UCSD-AML1 (cell line): ENCODE results near the gene AP1S3.
"Not testable (repeated sequence)": the region's sequence is repeated elsewhere in the genome, so short reads cannot be mapped to it uniquely, and the experiment has no call there.

Experiments used
- DNase-seq: peaks from one replicate; lab custom pipeline; 2025; ENCODE audit not compliant: unreplicated experiment; lab: John Stamatoyannopoulos, UW

AP1S3 gene

DNA sequence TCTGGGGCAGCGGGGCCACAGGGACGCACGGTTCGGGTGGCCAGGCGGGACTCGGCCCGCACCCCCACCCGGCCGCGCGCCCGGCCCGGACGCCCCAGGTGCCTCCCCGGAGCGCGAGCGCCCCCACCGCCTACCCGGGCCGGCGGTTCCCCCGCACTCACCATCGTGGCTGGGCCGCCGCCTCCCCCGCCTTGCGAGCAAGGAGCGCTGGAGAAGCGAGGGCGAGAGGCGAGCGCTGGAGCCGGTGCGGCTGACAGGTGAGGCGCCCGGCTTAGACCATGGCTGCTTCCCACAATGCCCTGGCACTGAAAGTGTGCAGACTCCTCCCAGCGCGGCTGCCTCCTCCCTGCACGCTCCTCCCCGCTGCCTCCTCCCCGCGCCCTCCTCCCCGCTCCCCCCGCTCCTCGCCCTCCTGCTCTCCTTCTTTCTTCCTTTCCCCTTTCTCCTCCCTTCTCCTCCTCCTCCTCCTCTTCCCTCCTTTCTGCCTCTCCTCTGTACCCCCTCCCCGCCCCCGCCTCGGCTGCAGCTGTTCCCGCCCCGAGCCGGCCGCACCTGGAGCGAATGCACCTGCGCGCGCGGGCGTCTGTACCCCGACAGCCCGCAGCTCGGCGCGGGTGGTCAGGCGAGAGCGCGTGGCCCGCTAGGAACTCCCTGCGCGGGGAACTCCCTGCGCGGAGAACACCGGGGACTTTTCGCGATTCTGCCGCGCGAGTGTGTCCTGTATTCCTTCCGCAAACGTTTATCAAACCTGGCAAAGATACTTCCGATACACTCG lies at the start of gene AP1S3:
AP1S3 (minus strand) TSS at position 296 of the 775 bp plus-strand sequence; CDS start at position 164, 132 bp downstream.
- peak; percentile 25 for DNase-seq

DNA sequence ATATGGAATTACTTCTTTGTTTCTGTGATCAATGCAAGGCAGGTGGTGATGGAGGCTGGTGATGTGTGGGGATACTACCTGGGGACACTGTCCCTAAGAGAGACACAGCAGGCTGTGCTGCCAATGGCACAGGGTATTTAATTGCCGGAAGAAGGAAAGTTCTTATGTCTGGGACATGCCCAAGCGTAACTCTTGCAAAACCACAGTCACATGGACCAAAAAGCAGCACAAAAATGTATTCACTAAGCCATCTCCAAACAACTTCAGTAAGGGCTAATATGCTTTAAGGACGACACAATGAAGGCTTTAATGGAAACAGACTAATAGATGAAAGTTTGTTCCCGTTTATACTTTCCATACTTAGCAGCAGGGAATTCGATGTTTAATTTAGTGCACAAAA lies 49.7 kb upstream of the AP1S3 start:
- DNase-seq: no peak

DNA sequence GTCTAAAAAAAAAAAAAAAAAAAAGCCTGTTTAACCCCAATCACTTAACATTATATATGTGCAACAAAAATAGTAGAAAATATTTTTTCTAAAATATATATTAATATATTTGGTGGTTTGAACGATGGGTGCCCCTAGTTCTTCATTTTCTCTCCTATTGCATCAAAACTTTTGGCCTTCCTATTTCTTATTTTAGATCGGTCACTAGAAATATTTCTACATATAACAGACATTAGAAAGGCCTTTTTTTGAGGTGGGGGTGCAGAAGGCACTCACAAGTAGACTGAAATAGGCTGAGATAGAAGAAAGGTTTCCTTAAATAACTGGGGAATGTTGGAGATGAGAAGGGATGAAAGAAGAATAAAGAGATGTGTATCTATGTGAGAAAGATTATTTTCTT lies 49.3 kb upstream of the AP1S3 start:
- DNase-seq: no peak

DNA sequence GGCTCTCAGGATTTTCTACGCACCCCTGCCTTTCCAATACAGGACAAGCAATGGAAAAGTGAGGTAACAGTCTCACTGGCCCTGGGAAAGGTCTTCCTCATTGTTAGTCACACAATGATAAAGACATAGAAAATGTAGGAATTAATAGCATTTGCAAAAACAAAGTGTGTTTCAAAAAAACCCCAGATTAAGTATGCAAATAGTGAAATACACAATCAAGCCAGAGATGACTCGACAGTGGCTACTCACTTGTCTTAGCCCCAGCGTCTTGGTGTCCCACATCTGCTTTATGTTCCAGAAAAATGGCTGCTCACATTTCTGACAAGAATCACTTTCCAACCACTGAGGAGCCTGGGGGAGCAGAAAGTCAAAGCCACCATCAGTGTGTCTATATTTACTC lies 47.0 kb upstream of the AP1S3 start:
- no peak for DNase-seq

DNA sequence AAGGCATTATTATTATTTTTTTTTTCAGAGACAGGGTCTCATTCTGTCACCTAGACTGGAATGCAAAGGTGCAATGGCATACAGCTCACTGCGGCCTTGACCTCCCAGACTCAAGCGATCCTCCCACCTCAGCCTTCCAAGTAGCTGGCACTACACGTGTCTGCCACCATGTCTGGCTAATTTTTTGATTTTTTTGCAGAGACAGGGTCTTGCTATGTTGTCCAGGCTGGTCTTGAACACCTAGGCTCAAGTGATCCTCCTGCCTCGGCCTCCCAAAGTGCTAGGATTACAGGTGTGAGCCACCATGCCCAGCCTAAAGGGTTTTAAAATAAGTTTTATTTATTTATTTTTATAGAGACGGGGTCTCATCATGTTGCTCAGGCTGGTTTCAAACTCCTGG lies 45.3 kb upstream of the AP1S3 start:
- DNase-seq: no peak

DNA sequence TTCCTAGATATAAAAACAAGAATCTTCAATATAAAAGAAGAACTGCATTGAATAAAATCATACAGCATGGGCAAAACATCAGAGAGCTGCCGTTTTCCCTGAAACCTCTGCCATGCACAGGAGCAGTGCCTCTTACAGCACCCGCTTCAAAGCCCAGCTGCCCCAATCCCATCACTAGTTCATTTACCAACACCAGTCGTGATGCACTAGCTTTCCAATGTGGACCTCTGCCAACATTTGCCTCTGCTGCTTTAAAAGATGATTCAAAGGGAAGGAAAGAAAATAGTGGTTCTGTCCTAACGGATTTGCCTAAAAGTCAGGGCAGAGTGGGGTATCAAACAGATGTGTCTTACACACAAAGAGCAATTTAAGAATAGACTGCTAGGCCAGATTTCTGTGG lies 43.4 kb upstream of the AP1S3 start:
- DNase-seq: no peak

DNA sequence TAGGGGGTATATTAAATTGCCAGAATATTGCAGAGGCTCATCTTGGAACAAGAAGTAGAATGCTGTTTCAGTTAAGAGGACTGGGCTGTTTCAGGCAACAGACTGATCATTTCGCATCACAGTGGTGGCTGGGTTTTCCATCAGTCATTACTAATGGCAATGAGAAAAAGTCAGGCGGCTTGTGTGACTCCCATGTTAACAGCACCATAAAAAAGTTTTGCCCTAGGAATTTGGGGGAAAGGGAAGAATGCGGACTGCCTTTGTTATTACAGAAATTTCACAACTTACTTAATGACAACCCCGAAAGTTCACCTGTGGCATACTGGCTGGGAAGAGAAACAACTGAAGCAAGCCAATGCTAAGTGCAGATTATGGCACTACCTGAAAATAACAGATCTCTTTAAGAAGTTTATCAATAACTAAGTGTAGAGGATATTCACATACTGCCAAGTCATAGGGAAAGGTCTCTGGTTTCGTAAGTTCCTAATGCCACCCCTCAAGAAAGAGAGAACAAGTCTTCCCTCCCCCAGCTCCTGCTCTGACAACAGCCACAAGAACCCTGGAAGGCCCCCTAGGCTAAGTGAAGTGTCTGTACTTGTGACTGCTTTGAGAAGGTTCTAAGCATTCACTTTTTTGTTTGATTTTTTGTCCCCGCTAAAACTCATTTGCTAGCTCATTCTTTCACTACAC lies 40.5 kb upstream of the AP1S3 start:
- DNase-seq: no peak

DNA sequence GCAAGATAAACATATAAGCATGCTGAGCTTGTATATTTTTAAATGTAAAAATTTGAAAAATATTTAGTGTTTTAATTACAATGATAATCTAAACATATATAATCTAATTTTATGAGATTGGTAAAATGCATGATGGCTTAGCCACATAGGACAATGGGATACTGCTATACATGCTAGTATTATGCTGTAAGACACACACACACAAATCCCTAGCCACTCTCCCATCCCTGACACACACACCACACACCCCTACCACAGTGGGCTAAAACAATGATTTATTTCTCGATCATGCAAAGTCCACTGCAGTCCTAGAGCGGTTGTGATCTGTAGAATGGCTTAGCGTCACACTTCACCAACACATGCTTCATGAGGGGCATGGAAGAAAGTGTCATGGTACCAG lies 36.3 kb upstream of the AP1S3 start:
- DNase-seq: no peak

DNA sequence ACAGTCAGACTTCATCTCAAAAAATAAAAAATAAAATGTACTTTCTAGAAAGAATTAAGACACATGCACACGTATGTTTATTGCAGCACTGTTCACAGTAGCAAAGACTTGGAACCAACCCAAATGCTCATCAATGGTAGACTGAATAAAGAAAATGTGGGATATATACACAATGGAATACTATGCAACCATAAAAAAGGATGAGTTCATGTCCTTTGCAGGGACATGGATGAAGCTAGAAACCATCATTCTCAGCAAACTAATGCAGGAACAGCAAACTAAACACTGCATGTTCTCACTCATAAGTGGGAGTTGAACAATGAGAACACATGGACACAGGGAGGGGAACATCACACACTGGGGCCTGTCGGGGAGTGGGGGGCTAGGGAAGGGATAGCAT lies 35.4 kb upstream of the AP1S3 start:
- DNase-seq: not testable (repeated sequence)

DNA sequence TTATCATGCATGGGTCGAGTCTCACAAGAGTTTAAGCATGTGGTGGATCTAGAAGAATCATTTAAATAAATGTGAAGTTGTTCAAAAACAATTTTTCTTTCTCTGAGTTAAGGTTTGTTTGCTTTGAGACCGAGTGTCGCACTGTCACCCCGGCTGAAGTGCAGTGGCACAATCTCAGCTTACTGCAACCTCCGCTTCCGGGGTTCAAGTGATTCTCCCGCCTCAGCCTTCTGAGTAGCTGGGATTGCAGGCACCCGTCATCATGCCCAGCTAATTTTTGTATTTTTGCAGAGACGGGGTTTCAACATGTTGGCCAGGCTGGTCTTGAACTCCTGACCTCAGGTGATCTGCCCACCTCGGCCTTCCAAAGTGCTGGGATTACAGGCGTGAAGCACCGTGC lies 34.3 kb upstream of the AP1S3 start:
- not testable (repeated sequence) for DNase-seq

DNA sequence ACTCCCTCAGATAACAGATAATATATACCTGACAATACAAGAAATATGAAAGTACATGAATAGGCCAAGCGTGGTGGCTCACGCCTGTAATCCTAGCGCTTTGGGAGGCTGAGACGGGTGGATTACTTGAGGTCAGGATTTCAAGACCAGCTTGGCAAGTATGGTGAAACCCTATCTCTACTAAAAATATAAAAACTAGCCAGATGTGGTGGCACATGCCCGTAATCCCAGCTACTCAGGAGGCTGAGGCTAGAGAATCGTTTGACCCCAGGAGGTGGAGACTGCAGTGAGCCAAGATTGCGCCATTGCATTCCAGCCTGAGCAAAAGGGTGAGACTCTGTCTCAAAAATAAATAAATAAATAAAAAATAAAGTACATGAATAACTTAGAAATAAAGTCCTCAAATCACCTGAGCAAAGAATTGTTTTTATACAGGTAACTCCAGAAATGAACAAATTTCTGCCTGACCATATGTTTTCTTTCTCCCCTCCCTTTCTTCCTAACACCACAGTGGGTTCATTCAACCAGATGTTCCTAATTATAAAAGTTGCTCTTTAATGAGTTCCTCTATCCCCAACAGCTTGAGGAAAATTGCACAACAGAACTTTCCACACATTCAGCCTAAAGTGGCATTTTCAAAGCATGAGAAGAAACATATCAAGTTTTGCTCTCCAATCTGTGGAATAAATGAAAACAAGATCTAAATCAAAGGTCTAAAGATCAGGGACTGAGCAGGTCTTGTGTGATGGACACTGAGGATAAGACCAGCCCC lies 33.6 kb upstream of the AP1S3 start:
- DNase-seq: no peak

DNA sequence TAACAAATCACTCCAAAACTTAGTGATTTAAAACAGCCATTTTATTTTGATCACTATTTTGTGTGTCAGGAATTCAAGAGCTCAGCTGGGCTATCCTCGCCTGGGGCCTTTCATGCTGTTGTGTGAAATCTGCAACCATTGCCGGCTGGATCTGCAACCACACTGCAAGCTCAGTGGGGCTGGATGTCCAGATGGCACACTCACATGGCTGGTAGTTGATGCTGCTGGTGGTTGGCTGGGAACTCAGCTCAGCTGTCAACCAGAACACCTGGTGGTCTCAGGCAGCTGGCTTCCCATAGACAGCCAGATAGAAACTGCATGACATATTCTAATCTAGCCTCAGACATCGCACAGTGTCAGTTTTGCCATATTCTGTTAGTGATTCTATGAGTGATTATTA lies 30.6 kb upstream of the AP1S3 start:
- DNase-seq: no peak

DNA sequence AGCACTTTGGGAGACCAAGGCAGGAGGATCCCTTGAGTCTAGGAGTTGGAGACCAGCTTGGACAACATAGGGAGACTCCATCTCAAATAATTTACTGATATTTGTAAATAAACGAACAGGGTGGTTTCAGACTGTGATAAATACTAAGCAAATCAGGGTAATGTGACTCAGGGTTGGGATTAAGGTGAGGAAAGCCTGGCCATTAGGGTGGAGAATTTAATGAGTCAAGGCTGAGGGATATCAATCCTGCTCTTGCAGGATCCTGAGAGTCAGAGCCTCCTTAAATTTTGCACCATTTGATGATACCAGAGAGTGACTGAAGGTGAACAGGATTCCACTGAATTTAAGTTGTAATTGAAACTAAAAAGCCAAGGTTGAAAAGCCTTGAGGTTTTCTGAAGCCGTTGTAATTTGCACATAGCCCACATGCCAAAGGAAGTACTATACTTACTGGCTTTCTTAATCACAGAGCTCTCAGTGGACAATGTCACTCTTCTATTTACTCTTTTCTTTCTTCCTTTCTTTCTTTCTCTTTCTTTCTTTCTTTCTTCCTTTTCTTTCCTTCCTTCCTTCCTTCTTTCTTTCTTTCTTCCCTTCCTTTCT lies 28.6 kb upstream of the AP1S3 start:
- DNase-seq: no peak

DNA sequence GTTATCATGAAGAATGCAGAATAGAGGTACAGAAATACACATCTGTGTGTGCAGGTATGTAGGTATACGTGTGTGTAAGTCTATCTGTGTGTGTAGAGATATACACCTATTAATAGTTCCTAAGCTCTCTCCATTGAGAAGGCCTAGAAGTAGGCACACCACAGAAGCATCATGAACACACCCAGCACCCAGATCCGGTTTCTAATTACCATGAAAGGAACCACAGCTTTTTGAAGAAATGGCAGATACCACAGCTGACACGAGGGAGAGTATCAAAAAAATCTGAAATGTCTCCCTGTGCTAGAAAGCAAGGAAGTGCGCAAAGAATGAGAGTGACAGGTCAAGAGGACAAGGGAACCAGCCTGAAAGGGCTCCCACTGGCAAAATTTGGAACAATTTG lies 27.7 kb upstream of the AP1S3 start:
- DNase-seq: no peak

DNA sequence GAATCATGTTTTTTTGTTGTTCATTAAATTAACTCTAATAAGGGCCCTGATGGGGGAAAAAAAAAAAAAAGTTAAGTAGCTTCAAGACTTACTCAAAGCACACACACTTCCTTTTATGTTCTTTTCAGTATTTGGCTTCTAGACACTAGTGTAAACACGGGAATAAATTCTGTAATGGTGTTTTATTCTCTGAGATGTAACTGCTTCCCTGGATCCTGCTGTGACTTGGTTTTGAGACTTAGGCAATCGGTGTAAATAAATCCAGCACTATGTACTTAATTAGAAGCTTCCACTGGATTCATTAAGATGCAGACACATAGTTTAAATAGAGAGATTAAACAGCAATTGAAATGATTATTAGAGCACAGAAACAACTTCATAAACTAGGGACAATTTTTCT lies 26.1 kb upstream of the AP1S3 start:
- DNase-seq: no peak

DNA sequence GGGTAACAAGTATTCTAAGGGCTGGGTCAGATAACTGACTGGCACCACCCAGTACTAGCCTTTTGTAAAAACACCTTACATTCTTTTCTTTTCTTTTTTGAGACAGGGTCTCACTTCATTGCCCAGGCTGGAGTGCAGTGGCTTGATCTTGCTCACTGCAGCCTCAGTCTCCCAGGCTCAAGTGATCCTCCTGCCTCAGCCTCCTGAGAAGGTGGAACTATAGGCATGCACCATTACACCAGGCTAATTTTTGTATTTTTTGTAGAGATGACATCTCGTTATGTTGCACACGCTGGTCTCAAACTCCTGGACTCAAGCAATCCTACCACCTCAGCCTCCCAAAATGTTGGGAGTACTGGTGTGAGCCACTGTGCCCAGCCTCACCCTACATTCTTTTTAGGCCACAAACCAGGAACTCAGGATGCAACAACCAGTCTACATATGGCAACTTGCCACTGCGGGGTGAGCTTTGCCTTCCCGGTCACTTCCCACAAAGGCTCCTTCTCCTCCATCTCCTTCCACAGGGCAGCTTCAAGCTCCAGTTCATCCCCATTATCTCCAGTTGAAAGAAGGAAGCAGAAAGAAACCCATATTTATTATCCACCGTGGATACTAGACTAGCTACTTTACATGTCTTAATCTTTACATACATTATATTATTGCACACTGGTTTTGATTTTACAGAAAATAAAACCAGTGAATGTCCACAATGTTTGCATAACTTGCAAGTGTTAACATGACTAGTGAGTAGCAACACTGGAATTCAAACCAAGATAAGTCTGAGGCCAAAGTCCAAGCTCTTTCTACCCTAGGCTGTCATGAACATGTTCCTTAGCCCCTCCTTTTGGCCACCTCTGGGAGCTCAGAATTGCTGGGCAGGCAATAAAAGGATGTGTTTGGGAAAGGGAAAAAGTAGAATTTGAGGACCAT lies 23.7 kb upstream of the AP1S3 start:
- no peak for DNase-seq

DNA sequence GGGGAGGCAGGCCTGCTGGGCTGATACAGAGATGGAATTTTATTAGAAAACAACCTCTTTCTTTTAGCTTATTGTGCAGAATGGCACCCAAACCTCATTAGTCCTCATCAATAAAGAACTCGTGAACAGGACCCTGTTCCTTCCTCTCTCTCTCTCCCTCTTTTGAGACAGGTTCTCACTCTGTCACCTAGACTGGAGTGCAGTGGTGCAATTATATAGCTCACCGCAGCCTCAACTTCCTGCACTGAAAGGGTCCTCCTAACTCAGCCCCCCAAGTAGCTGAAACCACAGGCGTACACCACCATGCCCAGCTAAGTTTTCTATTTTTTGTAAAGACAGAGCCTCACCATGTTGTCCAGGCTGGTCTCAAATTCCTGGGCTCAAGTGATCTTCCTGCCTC lies 21.7 kb upstream of the AP1S3 start:
- DNase-seq: no peak

DNA sequence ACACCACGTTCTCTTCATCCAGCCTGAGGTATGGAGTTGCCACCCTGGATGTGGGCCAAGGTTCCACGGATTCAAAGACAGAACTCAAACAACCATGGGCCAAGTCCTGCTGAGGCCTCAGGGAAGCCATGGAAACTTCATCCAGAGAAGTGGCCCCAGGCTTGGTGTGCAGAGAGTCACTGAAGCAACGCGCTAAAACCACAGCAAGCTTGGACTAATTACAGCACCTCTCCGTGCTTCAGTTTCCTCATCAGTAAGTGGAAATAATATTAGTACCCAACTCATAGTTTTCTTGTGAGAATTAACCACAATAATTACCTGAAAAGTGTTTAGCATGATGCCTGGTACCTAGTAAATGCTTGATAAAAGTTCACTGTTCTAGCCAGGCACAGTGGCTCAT lies 19.2 kb upstream of the AP1S3 start:
- DNase-seq: no peak

DNA sequence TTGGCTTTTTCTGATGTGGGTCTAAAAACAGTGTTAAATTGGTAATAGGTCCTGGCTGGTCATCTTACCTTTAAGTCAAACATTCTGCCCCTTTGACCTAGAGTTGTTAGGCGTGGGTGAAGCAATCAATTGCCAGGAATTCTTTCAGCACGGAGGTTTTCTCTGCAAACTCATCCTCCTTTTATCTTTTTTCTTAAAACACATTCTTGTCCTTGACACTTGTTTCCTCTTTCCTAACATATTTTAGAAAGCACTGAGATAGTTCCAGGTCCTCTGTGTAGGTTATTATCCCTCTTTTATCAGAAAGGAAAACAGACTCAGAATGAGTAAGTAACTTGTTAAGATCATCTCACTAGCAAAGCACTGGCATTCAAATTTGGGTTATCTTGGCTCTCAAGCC lies 18.6 kb upstream of the AP1S3 start:
- DNase-seq: no peak

DNA sequence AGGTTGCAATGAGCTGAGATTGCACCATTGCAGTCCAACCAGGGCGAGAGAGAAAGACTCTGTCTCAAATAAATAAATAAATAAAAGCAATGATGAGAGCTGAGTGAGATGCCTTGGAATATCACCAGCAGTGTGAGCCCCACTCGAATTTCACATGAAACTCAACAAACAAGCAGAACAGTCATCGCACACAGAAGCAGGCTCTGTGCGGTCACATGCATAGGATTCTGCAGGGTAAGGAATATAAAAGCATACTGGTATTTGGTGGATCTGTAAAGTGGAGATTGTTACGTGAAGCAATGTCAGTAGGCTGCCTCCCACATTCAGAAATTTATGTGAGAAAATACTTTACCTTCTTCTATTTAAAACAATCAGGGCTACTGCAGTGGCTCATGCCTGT lies 18.0 kb upstream of the AP1S3 start:
- DNase-seq: no peak

DNA sequence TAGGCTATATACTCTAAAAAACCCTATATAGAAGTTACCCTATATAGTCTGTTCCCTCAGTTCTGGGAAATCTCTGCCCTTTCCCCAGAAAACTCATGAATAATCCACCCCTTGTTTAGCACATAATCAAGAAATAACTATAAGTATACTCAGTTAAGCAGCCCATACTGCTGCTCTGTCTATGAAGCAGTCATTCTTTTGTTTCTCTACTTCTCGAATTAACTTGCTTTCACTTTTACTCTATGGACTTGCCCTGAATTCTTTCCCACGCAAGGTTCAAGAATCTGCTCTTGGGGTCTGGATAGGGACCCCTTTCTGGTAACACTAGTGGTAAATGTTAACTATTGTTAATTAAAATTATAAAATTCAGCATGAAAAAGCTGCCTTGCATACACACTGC lies 17.4 kb upstream of the AP1S3 start:
- no peak for DNase-seq
